ENCODE measurements around the gene SKOR1. TPM values are rescaled to one million over a fixed set of nuclear protein-coding genes. Genes with fewer than 3 reads are reported as not detected.

The SKOR1 gene
- polyA plus RNA-seq, 1 donor, result 0.28 TPM

DNA sequence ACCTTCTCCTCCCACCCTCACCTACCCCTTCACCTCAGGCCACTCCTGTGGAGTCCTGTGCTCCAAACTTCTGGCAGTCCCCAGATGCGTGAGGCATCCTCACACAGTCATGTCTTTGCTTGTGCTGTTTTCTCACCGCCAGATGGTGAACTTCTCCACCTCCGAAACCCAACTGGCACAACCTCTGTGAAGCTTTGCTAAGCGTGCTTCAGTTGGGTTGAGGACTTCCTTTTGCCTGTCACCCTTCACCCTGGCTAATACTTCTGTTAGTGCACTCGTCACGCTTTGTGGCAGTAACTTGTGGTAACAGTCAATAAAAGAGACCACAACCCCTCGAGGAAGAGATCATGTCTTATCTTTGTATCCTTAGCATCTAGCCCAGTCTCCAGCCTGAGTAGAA lies 42.0 kb upstream of the SKOR1 start:
- WGBS (ENCODE audit: insufficient coverage, low lambda C conversion rate), result no CpG with 5 or more reads among the region's 7 CpGs
- peaks cover 10% of the 10 kb centered on the region for H3K36me3 ChIP-seq (ENCODE audit: control insufficient read depth, insufficient read depth, low read length)
- H3K9me3 ChIP-seq (ENCODE audit: control insufficient read depth, low read depth, low read length), result no peaks in the 10 kb centered on the region
- H3K4me3 ChIP-seq (ENCODE audit: low read length), result no peak overlapping the region
- no peaks in the 10 kb centered on the region for H3K27me3 ChIP-seq (ENCODE audit: control insufficient read depth, insufficient read depth, low read length)
- no peaks in the 10 kb centered on the region for H3K4me1 ChIP-seq (ENCODE audit: control insufficient read depth, insufficient read depth, low read length)
- H3K27ac ChIP-seq (ENCODE audit: low read length), result no peak overlapping the region
- no peak for DNase-seq

DNA sequence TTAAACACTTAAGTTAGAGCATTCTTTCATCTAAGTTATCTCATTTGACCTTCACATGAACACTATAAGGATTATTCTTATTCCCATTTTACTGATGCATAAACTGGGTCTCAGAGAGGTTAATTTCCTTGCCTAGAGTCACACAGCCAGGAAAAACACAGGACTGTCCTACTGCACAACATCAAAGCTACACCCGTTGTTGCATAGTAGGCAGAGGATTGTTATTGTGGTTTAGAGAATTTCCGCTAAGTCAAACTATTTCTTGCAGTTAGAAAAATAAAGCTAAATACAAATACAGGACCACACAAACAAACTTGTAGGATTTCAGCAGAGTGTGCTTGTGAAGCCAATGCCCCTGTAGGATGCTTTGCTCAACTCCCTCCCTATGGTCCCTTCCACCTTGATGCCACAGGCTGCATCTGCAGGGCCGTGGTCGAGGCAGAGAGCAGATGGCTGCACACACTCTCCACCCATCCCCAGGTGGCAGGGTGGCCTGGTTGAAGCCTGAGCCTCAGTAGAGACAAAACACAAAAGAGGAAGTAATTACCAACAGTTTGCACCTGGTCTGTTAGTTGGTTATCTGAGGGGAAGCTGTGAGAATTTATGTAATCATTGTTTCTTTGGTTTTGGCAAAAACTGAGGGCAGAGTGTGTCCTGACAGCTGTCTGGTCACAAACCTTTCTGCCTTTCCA lies 41.1 kb upstream of the SKOR1 start:
- no peaks in the 10 kb centered on the region for H3K27me3 ChIP-seq (ENCODE audit: control insufficient read depth, insufficient read depth, low read length)
- no peak for DNase-seq
- no CpG with 5 or more reads among the region's 4 CpGs for WGBS (ENCODE audit: insufficient coverage, low lambda C conversion rate)
- H3K4me1 ChIP-seq (ENCODE audit: control insufficient read depth, insufficient read depth, low read length), result no peaks in the 10 kb centered on the region
- H3K36me3 ChIP-seq (ENCODE audit: control insufficient read depth, insufficient read depth, low read length), result peaks cover 10% of the 10 kb centered on the region
- H3K9me3 ChIP-seq (ENCODE audit: control insufficient read depth, low read depth, low read length), result no peaks in the 10 kb centered on the region
- H3K27ac ChIP-seq (ENCODE audit: low read length), result no peak overlapping the region
- no peak overlapping the region for H3K4me3 ChIP-seq (ENCODE audit: low read length)

DNA sequence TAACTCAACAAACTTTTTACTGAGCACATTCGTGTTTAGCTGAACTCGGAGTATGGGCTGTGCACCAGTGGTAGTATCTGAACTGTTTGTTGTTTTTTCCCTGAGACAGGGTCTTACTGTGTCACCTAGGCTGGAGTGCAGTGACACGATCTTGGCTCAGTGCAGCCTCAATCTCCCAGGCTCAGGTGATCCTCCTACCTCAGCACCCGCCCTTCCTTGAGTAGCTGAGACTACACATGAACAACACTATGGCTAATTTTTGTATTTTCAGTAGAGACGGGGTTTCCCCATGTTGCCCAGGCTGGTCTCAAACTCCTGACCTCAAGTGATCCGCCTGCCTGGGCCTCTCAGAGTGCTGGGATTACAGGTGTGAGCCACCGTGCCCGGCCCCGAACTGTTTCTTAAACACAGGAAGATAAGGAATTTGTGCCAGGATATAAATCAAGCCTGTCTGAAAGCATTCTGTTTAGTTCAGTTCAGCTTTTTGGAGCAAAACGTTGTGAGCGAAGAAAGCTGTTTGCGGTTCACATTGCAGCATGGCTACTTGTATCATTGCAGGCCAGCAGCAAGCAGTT lies 40.4 kb upstream of the SKOR1 start:
- Histone ChIP-seq H3K9me3 (ENCODE audit: control insufficient read depth, low read depth, low read length) (no peaks in the 10 kb centered on the region), H3K27me3 (ENCODE audit: control insufficient read depth, insufficient read depth, low read length) (no peaks in the 10 kb centered on the region), H3K4me3 (ENCODE audit: low read length) (no peak overlapping the region), H3K4me1 (ENCODE audit: control insufficient read depth, insufficient read depth, low read length) (no peaks in the 10 kb centered on the region), H3K36me3 (ENCODE audit: control insufficient read depth, insufficient read depth, low read length) (peaks cover 10% of the 10 kb centered on the region), H3K27ac (ENCODE audit: low read length) (no peak overlapping the region)
- WGBS (ENCODE audit: insufficient coverage, low lambda C conversion rate), result 73% methylated on average over 3 of the region's 12 CpGs
- DNase-seq, result no peak

DNA sequence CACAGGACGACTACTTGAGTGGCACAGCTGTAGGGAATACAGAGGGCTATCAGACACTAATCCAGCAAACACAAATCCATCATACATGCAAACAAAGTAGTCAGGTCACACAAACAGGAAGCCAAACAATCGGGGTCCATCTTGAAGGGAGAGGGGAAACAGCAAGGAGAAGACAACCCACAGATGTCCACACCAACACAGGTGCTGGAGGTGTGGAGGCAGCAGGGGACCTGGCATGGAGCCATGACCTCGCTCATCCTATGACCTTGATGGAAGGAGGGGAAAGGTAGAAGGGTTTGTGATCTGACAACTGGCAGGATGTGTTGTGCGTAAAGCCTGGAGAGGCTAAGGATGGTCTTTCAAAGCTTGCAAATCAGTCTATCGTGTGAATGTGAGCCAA lies 39.9 kb upstream of the SKOR1 start:
- Histone ChIP-seq H3K36me3 (ENCODE audit: control insufficient read depth, insufficient read depth, low read length) (peaks cover 10% of the 10 kb centered on the region), H3K27ac (ENCODE audit: low read length) (no peak overlapping the region), H3K9me3 (ENCODE audit: control insufficient read depth, low read depth, low read length) (no peaks in the 10 kb centered on the region), H3K4me1 (ENCODE audit: control insufficient read depth, insufficient read depth, low read length) (no peaks in the 10 kb centered on the region), H3K4me3 (ENCODE audit: low read length) (no peak overlapping the region), H3K27me3 (ENCODE audit: control insufficient read depth, insufficient read depth, low read length) (no peaks in the 10 kb centered on the region)
- DNase-seq, result peak in 1 of 2 donors; percentile 8
- no CpG with 5 or more reads among the region's 5 CpGs for WGBS (ENCODE audit: insufficient coverage, low lambda C conversion rate)

DNA sequence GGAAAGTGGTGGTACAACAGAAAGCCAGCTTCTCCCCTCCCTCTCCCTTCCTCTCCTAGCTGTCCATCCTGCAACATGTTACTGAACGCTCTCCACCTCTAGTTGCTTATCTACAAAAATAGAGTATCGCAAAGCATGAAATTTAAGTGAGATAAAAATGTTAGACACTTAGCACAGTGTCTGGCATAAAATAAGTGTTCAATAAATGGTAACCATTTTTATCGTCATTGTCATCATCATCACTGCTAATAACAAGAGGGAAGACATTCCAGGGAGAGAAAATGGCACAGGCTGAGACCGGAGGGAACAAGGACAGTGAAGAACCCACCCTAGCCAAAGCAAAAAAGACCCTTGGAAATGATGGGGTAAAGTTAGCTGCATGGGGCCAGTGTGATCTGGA lies 38.7 kb upstream of the SKOR1 start:
- DNase-seq, result no peak
- no peak overlapping the region for H3K4me3 ChIP-seq (ENCODE audit: low read length)
- H3K27ac ChIP-seq (ENCODE audit: low read length), result no peak overlapping the region
- H3K36me3 ChIP-seq (ENCODE audit: control insufficient read depth, insufficient read depth, low read length), result peaks cover 12% of the 10 kb centered on the region
- H3K4me1 ChIP-seq (ENCODE audit: control insufficient read depth, insufficient read depth, low read length), result no peaks in the 10 kb centered on the region
- WGBS (ENCODE audit: insufficient coverage, low lambda C conversion rate), result 100% methylated on average over 1 of the region's 4 CpGs
- H3K27me3 ChIP-seq (ENCODE audit: control insufficient read depth, insufficient read depth, low read length), result no peaks in the 10 kb centered on the region
- no peaks in the 10 kb centered on the region for H3K9me3 ChIP-seq (ENCODE audit: control insufficient read depth, low read depth, low read length)

DNA sequence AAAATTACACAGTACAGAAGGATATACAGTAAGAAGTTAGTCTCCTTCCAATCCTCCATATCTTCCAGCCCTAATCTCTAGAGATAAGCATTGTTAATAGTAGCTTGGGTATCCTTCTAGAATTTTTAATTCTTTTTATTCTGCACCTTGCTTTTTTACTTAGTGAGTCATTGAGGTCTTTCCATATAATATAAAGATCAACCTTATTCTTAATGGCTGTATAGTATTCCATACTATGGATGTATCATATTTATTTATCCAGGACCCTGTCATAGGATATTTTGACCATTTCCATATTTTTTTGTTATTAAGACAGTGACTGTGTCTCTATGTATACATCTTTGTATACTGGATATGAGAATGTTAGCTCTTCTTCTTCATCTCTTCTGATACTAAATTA lies 36.3 kb upstream of the SKOR1 start:
- Histone ChIP-seq H3K36me3 (ENCODE audit: control insufficient read depth, insufficient read depth, low read length) (peaks cover 2% of the 10 kb centered on the region), H3K9me3 (ENCODE audit: control insufficient read depth, low read depth, low read length) (no peaks in the 10 kb centered on the region), H3K4me3 (ENCODE audit: low read length) (no peak overlapping the region), H3K27me3 (ENCODE audit: control insufficient read depth, insufficient read depth, low read length) (no peaks in the 10 kb centered on the region), H3K27ac (ENCODE audit: low read length) (no peak overlapping the region), H3K4me1 (ENCODE audit: control insufficient read depth, insufficient read depth, low read length) (no peaks in the 10 kb centered on the region)
- no peak for DNase-seq

DNA sequence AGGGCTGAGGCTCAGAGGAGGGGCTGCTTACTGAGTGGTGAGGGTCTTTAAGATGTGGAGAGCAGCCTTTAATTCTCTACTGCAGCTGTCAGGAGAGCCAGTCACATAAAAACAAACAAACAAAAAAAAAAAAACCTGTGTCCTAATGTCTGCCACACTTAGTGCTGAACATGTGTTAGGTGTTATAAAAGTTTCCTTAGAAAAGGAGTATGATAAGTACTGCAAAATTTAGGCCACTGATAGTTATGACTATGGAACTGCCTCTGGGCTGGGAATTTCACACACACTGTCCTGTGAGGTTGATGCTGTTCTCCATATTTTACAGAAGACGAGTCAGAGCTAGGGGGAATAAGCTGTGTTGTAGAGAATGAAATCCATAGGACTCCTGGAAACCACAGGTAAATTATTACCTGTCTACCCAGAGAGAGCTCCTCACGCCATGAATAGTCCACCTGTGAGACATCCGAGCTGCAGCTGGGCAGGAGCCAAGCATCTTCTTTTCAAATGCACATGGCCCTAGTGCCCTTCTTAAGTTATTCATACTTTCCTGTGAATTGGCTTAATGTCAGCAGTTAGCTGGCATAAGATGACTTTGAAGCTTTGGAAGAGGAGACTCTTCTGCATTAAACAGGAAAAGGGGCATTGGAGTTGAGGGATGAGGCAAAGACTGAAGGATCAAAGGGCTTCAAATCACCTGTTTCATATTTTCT lies 34.5 kb upstream of the SKOR1 start:
- DNase-seq, result no peak
- Histone ChIP-seq H3K4me3 (ENCODE audit: low read length) (no peak overlapping the region), H3K36me3 (ENCODE audit: control insufficient read depth, insufficient read depth, low read length) (peaks cover 2% of the 10 kb centered on the region), H3K4me1 (ENCODE audit: control insufficient read depth, insufficient read depth, low read length) (no peaks in the 10 kb centered on the region), H3K27ac (ENCODE audit: low read length) (no peak overlapping the region), H3K9me3 (ENCODE audit: control insufficient read depth, low read depth, low read length) (peaks cover 6% of the 10 kb centered on the region), H3K27me3 (ENCODE audit: control insufficient read depth, insufficient read depth, low read length) (no peaks in the 10 kb centered on the region)
- WGBS (ENCODE audit: insufficient coverage, low lambda C conversion rate), result no CpG with 5 or more reads among the region's 3 CpGs

DNA sequence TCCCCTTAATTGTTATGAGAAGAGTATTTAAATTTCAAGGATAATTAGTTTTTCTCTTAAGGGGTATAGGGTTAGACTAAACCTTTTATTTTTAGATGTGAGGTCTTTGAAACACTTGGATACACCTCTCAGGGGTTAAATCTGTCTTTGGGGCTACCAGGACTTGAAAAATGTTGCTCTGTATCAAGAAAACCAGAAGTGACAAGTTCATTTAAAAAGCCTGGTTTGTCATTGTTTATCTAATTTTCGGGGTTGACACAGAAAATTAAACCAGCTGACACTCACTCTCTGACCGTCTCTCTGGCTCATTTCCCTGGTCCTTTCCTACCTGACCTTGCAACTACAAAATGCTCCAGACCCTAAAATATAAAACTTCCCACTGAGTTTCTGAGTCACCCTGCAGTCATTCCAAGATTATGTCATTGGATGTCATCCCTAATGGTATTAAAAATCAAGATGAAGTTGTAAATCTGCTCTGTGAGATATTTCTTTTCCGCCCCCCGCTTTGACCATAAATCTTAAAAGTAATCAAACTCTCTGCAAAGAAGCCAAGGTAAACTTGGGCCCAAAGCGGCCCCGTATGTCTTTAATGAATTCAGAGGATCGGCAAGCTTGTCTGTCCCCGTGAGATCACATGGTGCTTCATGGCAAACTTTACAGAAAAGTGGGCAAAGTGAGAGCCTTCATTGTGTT lies 32.9 kb upstream of the SKOR1 start:
- Histone ChIP-seq H3K4me3 (ENCODE audit: low read length) (no peak overlapping the region), H3K36me3 (ENCODE audit: control insufficient read depth, insufficient read depth, low read length) (peaks cover 2% of the 10 kb centered on the region), H3K9me3 (ENCODE audit: control insufficient read depth, low read depth, low read length) (peaks cover 6% of the 10 kb centered on the region), H3K27ac (ENCODE audit: low read length) (no peak overlapping the region), H3K27me3 (ENCODE audit: control insufficient read depth, insufficient read depth, low read length) (no peaks in the 10 kb centered on the region), H3K4me1 (ENCODE audit: control insufficient read depth, insufficient read depth, low read length) (no peaks in the 10 kb centered on the region)
- WGBS (ENCODE audit: insufficient coverage, low lambda C conversion rate), result 83% methylated on average over 1 of the region's 8 CpGs
- no peak for DNase-seq

DNA sequence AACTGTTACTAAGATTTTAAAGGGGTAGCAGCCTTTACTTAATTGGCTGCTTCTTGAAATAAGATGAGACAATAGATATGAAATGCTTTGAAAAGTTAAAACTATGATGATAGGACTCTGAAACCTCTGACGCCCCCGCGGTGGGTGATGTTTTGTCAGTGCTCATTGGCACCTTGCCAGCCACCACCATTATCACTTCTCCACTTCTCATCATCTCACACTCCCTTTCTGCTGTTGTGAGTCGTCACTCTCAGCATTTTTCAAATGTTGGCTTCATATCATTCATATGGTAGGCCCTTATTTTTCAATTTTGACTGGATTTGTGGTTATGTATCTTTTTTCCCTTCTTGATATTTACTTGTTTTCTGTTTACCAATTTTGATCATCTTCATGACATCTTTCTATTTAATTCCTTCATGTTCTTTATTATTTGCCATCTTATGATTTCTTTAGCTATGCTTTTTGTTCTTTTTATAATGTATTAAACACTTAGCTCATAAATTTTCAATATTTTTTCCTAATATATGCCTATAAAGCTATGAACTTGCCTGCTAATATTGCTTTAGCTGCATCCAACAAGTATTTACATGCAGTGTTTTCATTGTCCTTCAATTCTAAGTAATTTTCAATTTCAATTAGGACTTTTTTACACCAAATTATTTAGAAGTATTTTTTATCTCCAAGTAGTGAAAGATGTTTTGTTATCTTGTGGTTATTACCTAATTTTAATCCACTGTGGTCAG lies 30.3 kb upstream of the SKOR1 start:
- peaks cover 2% of the 10 kb centered on the region for H3K36me3 ChIP-seq (ENCODE audit: control insufficient read depth, insufficient read depth, low read length)
- no peaks in the 10 kb centered on the region for H3K27me3 ChIP-seq (ENCODE audit: control insufficient read depth, insufficient read depth, low read length)
- WGBS (ENCODE audit: insufficient coverage, low lambda C conversion rate), result no CpG with 5 or more reads among the region's 4 CpGs
- no peaks in the 10 kb centered on the region for H3K4me1 ChIP-seq (ENCODE audit: control insufficient read depth, insufficient read depth, low read length)
- no peak overlapping the region for H3K27ac ChIP-seq (ENCODE audit: low read length)
- peaks cover 6% of the 10 kb centered on the region for H3K9me3 ChIP-seq (ENCODE audit: control insufficient read depth, low read depth, low read length)
- no peak overlapping the region for H3K4me3 ChIP-seq (ENCODE audit: low read length)
- no peak for DNase-seq
